OCI-LY3 (cell line): ENCODE results near the gene KDM4C.

Experiments used
- EZH2phosphoT487 ChIP-seq: fragments of 200-600 bp; shearing (Covaris generic); IDR thresholded peaks from 2 replicates; pipeline ENCODE4 v1.6.1; 2018; ENCODE audit warnings: antibody characterized with exemption, mixed run types, low read depth
- TF ChIP-seq, protein P1 (sequence below): fragments of 200-600, 300-600 bp; sonication (generic); IDR thresholded peaks from 2 replicates; pipeline ENCODE4 v1.5.1; 2014; ENCODE audit warnings: antibody characterized with exemption, low read length, low read depth

GRCh38 chr9:6781476-6781875 lies 23.7 kb downstream of the KDM4C start:
- TF ChIP-seq, protein P1, sequence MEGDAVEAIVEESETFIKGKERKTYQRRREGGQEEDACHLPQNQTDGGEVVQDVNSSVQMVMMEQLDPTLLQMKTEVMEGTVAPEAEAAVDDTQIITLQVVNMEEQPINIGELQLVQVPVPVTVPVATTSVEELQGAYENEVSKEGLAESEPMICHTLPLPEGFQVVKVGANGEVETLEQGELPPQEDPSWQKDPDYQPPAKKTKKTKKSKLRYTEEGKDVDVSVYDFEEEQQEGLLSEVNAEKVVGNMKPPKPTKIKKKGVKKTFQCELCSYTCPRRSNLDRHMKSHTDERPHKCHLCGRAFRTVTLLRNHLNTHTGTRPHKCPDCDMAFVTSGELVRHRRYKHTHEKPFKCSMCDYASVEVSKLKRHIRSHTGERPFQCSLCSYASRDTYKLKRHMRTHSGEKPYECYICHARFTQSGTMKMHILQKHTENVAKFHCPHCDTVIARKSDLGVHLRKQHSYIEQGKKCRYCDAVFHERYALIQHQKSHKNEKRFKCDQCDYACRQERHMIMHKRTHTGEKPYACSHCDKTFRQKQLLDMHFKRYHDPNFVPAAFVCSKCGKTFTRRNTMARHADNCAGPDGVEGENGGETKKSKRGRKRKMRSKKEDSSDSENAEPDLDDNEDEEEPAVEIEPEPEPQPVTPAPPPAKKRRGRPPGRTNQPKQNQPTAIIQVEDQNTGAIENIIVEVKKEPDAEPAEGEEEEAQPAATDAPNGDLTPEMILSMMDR, result no peak
- no peak for TF ChIP-seq EZH2phosphoT487
